ENCODE data around the gene SLAMF7. TPM values are rescaled to one million over a fixed set of nuclear protein-coding genes. Genes with fewer than 3 reads are reported as not detected.

Gene SLAMF7
- total and polyA plus RNA-seq, 10 of the 15 experiments (the other 5 are each of a cell fraction or from before 2014, with no cell fraction given) = 66.6 to 284 (median 108) TPM

GRCh38 chr1:160707236-160708064, 31.6 kb upstream of the SLAMF7 start (continued):
- TF ChIP-seq NKRF (conservative IDR thresholded peaks at IDR 0.05) (0 out of 2 replicates have a peak, but pooled peaks have one; percentile 30), SRF (IDR thresholded peaks at IDR 0.05; ENCODE audit: low read depth in 2 of 2, low read length in 2 of 2) (no peak), MXI1 (IDR thresholded peaks at IDR 0.05; ENCODE audit: low read depth, low read length) (peak; percentile 89), PRDM15 (CRISPR knock-in tag; IDR thresholded peaks at IDR 0.05) (no peak), ESRRA (IDR thresholded peaks at IDR 0.05; ENCODE audit: low read length) (no peak), TCF12 (IDR thresholded peaks at IDR 0.05; ENCODE audit: low read depth, low read length) (0 out of 2 replicates have a peak, but pooled peaks have one; percentile 33), BMI1 (IDR thresholded peaks at IDR 0.05; ENCODE audit: borderline replicate concordance) (no peak), ATF2 (IDR thresholded peaks at IDR 0.05; ENCODE audit: low read length) (peak; percentile 45; the same call in 1 of the 2 replicates), POLR2AphosphoS5 (IDR thresholded peaks at IDR 0.05; ENCODE audit: low read length) (peak; percentile 73), WRNIP1 (IDR thresholded peaks at IDR 0.05; ENCODE audit: borderline replicate concordance, low read depth, low read length) (peak; percentile 97), CBX5 (IDR thresholded peaks at IDR 0.05; ENCODE audit: low read depth) (no peak), NFYB (IDR thresholded peaks at IDR 0.05; ENCODE audit: insufficient read depth, low read depth, low read length) (no peak), NFXL1 (IDR thresholded peaks at IDR 0.05; ENCODE audit: borderline replicate concordance) (no peak), EP300 (IDR thresholded peaks at IDR 0.05; ENCODE audit: borderline replicate concordance in 1 of 2, control insufficient read depth in 1 of 2, low read depth in 2 of 2, low read length in 2 of 2) (0 out of 4 replicates have a peak, but pooled peaks of 1 of the 2 experiments have one; percentile 16), CREB1 (IDR thresholded peaks at IDR 0.05; ENCODE audit: low read depth) (0 out of 2 replicates have a peak, but pooled peaks have one; percentile 21), FOXM1 (IDR thresholded peaks at IDR 0.05; ENCODE audit: low read depth, low read length) (no peak), JUND (IDR thresholded peaks at IDR 0.05; ENCODE audit: low read depth, low read length) (no peak), MTA3 (IDR thresholded peaks at IDR 0.05; ENCODE audit: borderline replicate concordance, low read length) (peak; percentile 8; the same call in 1 of the 2 replicates), SMAD5 (IDR thresholded peaks at IDR 0.05; ENCODE audit: low read depth) (peak; percentile 7; the same call in 1 of the 2 replicates), SMAD1 (IDR thresholded peaks at IDR 0.05; ENCODE audit: low read depth, partially characterized antibody) (peak; percentile 57), HDGF (IDR thresholded peaks at IDR 0.05) (peak; percentile 83; the same call in 1 of the 2 replicates)

Data from GM12878 (cell line).